H1 (cell line): ENCODE results near the gene SLC17A5. TPM values are rescaled to one million over a fixed set of nuclear protein-coding genes. Genes with fewer than 3 reads are reported as not detected.
"Not testable (repeated sequence)": the region's sequence is repeated elsewhere in the genome, so short reads cannot be mapped to it uniquely, and the experiment has no call there.

Experiments
- CTCF ChIA-PET: fragments of 300-600 bp; sonication (Branson Sonifier 250); formaldehyde crosslinking; loops from one replicate; lab custom pipeline; 2021; ENCODE audit not compliant: partially characterized antibody; lab: Charles Lee
- POLR2A ChIA-PET: fragments of 300-600 bp; sonication (Branson Sonifier 250); formaldehyde crosslinking; loops from one replicate; lab custom pipeline; 2021; ENCODE audit warnings: inconsistent platforms; ENCODE audit not compliant: partially characterized antibody; lab: Charles Lee
- DNase-seq, 2 experiments: peaks; one replicate each; pipeline versions ENCODE4 v3.0.0 to v3.0.0-alpha.2; 2010 to 2022; ENCODE audit warnings: low spot score in 2 of 2, low read depth in 1 of 2, mixed read lengths in 1 of 2
- FAIRE-seq: peaks from 2 replicates; lab custom pipeline; 2011; peaks lifted over from hg19 to GRCh38; lab: Jason Lieb, UNC
- H2AFZ ChIP-seq: 2 replicates; pipeline ENCODE4 v1.8.1; 2012; ENCODE audit warnings: low read length, inconsistent platforms
- H2AK5ac ChIP-seq: 2 replicates; pipeline ENCODE4 v1.6.1; 2013; ENCODE audit warnings: low read depth, low read length
- H2BK120ac ChIP-seq: replicated peaks from 2 replicates; pipeline ENCODE3; 2013; ENCODE audit warnings: low read depth, low read length, inconsistent platforms
- H2BK12ac ChIP-seq: 2 replicates; pipeline ENCODE4 v1.6.1; 2013; ENCODE audit warnings: low read depth, low read length
- H2BK15ac ChIP-seq: 2 replicates; pipeline ENCODE4 v1.6.1; 2013; ENCODE audit warnings: low read length
- H2BK20ac ChIP-seq: 2 replicates; pipeline ENCODE4 v1.6.1; 2013; ENCODE audit warnings: low read length
- H2BK5ac ChIP-seq: 2 replicates; pipeline ENCODE4 v1.6.1; 2013; ENCODE audit warnings: low read depth, low read length
- H3K14ac ChIP-seq: 2 replicates; pipeline ENCODE4 v1.6.1; 2013; ENCODE audit warnings: inconsistent platforms; ENCODE audit not compliant: insufficient read length
- H3K18ac ChIP-seq: 2 replicates; pipeline ENCODE4 v1.6.1; 2013; ENCODE audit warnings: low read length; ENCODE audit errors: extremely low read depth
- H3K23ac ChIP-seq: 2 replicates; pipeline ENCODE4 v1.6.1; 2013; ENCODE audit warnings: inconsistent platforms; ENCODE audit not compliant: insufficient read length
- H3K23me2 ChIP-seq: 2 replicates; pipeline ENCODE4 v1.6.1; 2013; ENCODE audit warnings: low read depth, low read length
- H3K27ac ChIP-seq: 2 replicates; pipeline ENCODE4 v1.6.1; 2011; ENCODE audit warnings: low read depth, low read length, inconsistent platforms
- H3K27me3 ChIP-seq, 4 experiments: replicated peaks in 1 of 4; 1 replicate in 1 of 4; 2 replicates in 3 of 4; pipeline versions ENCODE4 v1.6.1 to v1.8.1; 2011 to 2013; ENCODE audit warnings: low read length in 3 of 4, mild to moderate bottlenecking in 3 of 4, inconsistent platforms in 2 of 4, mixed read lengths in 2 of 4, moderate library complexity in 1 of 4; ENCODE audit not compliant: control insufficient read depth in 3 of 4, insufficient read depth in 3 of 4; ENCODE audit errors: extremely low read depth in 1 of 4
- H3K36me3 ChIP-seq, 4 experiments: 2 replicates each; pipeline versions ENCODE4 v1.6.1 to v1.8.1; 2011 to 2013; ENCODE audit warnings: mild to moderate bottlenecking in 4 of 4, low read length in 3 of 4, moderate library complexity in 2 of 4, control low read depth in 1 of 4, inconsistent platforms in 1 of 4; ENCODE audit not compliant: insufficient read depth in 4 of 4, control insufficient read depth in 2 of 4
- H3K4ac ChIP-seq: replicated peaks from 2 replicates; pipeline ENCODE3; 2013; ENCODE audit warnings: low read length, low read depth, mixed read lengths, inconsistent platforms; ENCODE audit not compliant: insufficient read length
- H3K4me1 ChIP-seq, 4 experiments: replicated peaks in 1 of 4; 1 replicate in 1 of 4; 2 replicates in 3 of 4; pipeline versions ENCODE4 v1.6.1 to v1.8.1; 2011 to 2013; ENCODE audit warnings: low read length in 3 of 4, inconsistent platforms in 2 of 4, mixed read lengths in 1 of 4; ENCODE audit not compliant: insufficient read depth in 4 of 4, control insufficient read depth in 3 of 4
- H3K4me2 ChIP-seq, 2 experiments: 2 replicates each; pipeline versions ENCODE4 v1.6.1 to v1.8.1; 2011 to 2013; ENCODE audit warnings: low read depth in 2 of 2, low read length in 2 of 2, control low read depth in 1 of 2, inconsistent platforms in 1 of 2, mild to moderate bottlenecking in 1 of 2; ENCODE audit not compliant: insufficient read depth in 1 of 2
- H3K4me3 ChIP-seq, 4 experiments: fragments of 200-600, 300-600 bp in 1 of 4; sonication (generic), shearing (Covaris generic), sonication (Bioruptor Twin) in 1 of 4; 2 replicates each; pipeline versions ENCODE4 v1.5.1 to v1.8.1; 2011 to 2016; ENCODE audit warnings: low read length in 4 of 4, low read depth in 3 of 4, control low read depth in 2 of 4, inconsistent platforms in 2 of 4, mild to moderate bottlenecking in 2 of 4, mixed read lengths in 1 of 4, moderate library complexity in 1 of 4; ENCODE audit not compliant: insufficient read depth in 2 of 4; ENCODE audit errors: extremely low read depth in 1 of 4
- H3K56ac ChIP-seq: replicated peaks from 2 replicates; pipeline ENCODE3; 2013; ENCODE audit warnings: low read depth, mild to moderate bottlenecking, mixed read lengths, low read length, inconsistent platforms; ENCODE audit not compliant: insufficient read length
- H3K79me1 ChIP-seq: 2 replicates; pipeline ENCODE4 v1.6.1; 2013; ENCODE audit warnings: low read depth, low read length, control low read depth
- H3K79me2 ChIP-seq, 2 experiments: 2 replicates each; pipeline versions ENCODE4 v1.6.1 to v1.8.1; 2012 to 2013; ENCODE audit warnings: low read length in 2 of 2, mild to moderate bottlenecking in 2 of 2, inconsistent platforms in 1 of 2; ENCODE audit not compliant: insufficient read depth in 2 of 2, control insufficient read depth in 1 of 2
- H3K9ac ChIP-seq, 4 experiments: replicated peaks in 1 of 4; 1 replicate in 1 of 4; 2 replicates in 3 of 4; pipeline versions ENCODE4 v1.6.1 to v1.8.1; 2011 to 2013; ENCODE audit warnings: low read depth in 3 of 4, low read length in 3 of 4, control low read depth in 2 of 4, mild to moderate bottlenecking in 2 of 4, moderate library complexity in 2 of 4, inconsistent platforms in 1 of 4; ENCODE audit errors: extremely low read depth in 1 of 4
- H3K9me3 ChIP-seq, 2 experiments: 2 replicates each; pipeline versions ENCODE4 v1.6.1 to v1.8.1; 2012 to 2013; ENCODE audit warnings: mild to moderate bottlenecking in 2 of 2, moderate library complexity in 2 of 2, control low read depth in 1 of 2, inconsistent platforms in 1 of 2, low read depth in 1 of 2, low read length in 1 of 2, mixed read lengths in 1 of 2; ENCODE audit not compliant: insufficient read depth in 2 of 2
- H4K20me1 ChIP-seq, 2 experiments: replicated peaks in 1 of 2; 2 replicates each; pipeline versions ENCODE3 to v1.8.1; 2011 to 2013; ENCODE audit warnings: inconsistent platforms in 2 of 2, low read length in 2 of 2, mild to moderate bottlenecking in 1 of 2; ENCODE audit not compliant: insufficient read depth in 2 of 2, control insufficient read depth in 1 of 2
- H4K5ac ChIP-seq: 2 replicates; pipeline ENCODE4 v1.6.1; 2013; ENCODE audit warnings: low read length, low read depth, mixed read lengths, inconsistent platforms; ENCODE audit not compliant: insufficient read length
- H4K8ac ChIP-seq: 2 replicates; pipeline ENCODE4 v1.8.0; 2013; ENCODE audit warnings: mild to moderate bottlenecking, moderate library complexity, low read length, inconsistent platforms; ENCODE audit not compliant: insufficient read depth; ENCODE audit errors: extremely low read depth
- H4K91ac ChIP-seq: replicated peaks from 2 replicates; pipeline ENCODE3; 2013; ENCODE audit warnings: low read length, mixed read lengths, inconsistent platforms; ENCODE audit not compliant: insufficient read length
- CBX5 ChIP-seq: fragments of 300-800, 300-1000 bp; sonication (generic); IDR thresholded peaks from 2 replicates; pipeline ENCODE4 v1.7.1; 2016; ENCODE audit warnings: antibody characterized with exemption, low read length, low read depth
- E2F6 ChIP-seq: IDR thresholded peaks from 2 replicates; pipeline ENCODE4 v1.6.1; 2012; ENCODE audit warnings: inconsistent platforms
- FOSL1 ChIP-seq: IDR thresholded peaks from 2 replicates; pipeline ENCODE4 v1.6.1; 2011; ENCODE audit warnings: mild to moderate bottlenecking, low read depth, low read length, moderate library complexity; ENCODE audit not compliant: insufficient read depth
- JUN ChIP-seq: IDR thresholded peaks from 2 replicates; pipeline ENCODE4 v1.6.1; 2011; ENCODE audit warnings: low read depth, mild to moderate bottlenecking, improper control_type of control experiment, low read length
- KDM4A ChIP-seq: IDR thresholded peaks from one replicate; pipeline ENCODE4 v1.7.1; 2012; ENCODE audit warnings: low read depth, mild to moderate bottlenecking, moderate library complexity, low read length, inconsistent platforms; ENCODE audit not compliant: severe bottlenecking
- MAX ChIP-seq: IDR thresholded peaks from 2 replicates; pipeline ENCODE4 v1.6.1; 2012; ENCODE audit warnings: inconsistent platforms
- POU5F1 ChIP-seq: IDR thresholded peaks from 2 replicates; pipeline ENCODE4 v1.6.1; 2011; ENCODE audit warnings: low read depth, mild to moderate bottlenecking, low read length, moderate library complexity
- SP1 ChIP-seq: IDR thresholded peaks from 2 replicates; pipeline ENCODE4 v1.6.1; 2011; ENCODE audit warnings: low read depth, low read length
- SUZ12 ChIP-seq: fragments of 200-600 bp; sonication (generic); IDR thresholded peaks from 2 replicates; pipeline ENCODE4 v1.6.1; 2012; ENCODE audit warnings: mild to moderate bottlenecking, inconsistent platforms, low read length, moderate library complexity, mixed read lengths
- WGBS, 2 experiments: shearing (Covaris generic) in 1 of 2; methylation state at CpG; one replicate each; pipeline versions ENCODE4 v1.1.6 to v1.1.7; 2013 to 2015; ENCODE audit warnings: low lambda C conversion rate in 2 of 2, mixed read lengths in 2 of 2, inconsistent platforms in 1 of 2, low coverage in 1 of 2, missing lambda C conversion rate in 1 of 2; ENCODE audit not compliant: insufficient replicate concordance in 2 of 2, insufficient coverage in 1 of 2, insufficient read length in 1 of 2; ENCODE audit errors: extremely low coverage in 1 of 2, missing lambda C conversion rate in 1 of 2; 5-methylcytosine and 5-hydroxymethylcytosine counted together
- polyA plus RNA-seq, 7 experiments: library from polyadenylated mRNA; depleted of rRNA in 3 of 7; stranded (reverse) in 5 of 7; unstranded in 2 of 7; fragments of >200 nt in 5 of 7; fragments of 200-250 nt in 2 of 7; gene quantifications; 1 replicate in 5 of 7; 2 replicates in 1 of 7; 4 replicates in 1 of 7; pipeline versions ENCODE4 v1.2.1 to v1.2.3, GENCODE V29; 2011 to 2013; ENCODE audit warnings: missing spikeins in 2 of 7, mixed read lengths in 2 of 7
- total RNA-seq: library from RNA; stranded (reverse); fragmentation: NEBNext Ultra II Directional; extraction: Animal tissue kit (Norgen Biotek cat#: 25700); gene quantifications from 2 replicates; pipeline ENCODE4 v1.2.1, GENCODE V29; 2021

The SLC17A5 gene
- total and polyA plus RNA-seq, 2 of the 8 experiments (the other 6 are each of a cell fraction or from before 2014, with no cell fraction given), result 11.0 to 11.9 TPM

- no peak for TF ChIP-seq KDM4A
- TF ChIP-seq JUN, result no peak
- no peak for TF ChIP-seq POU5F1
- 0 out of 2 replicates have a peak, but pooled peaks have one; percentile 16 for TF ChIP-seq E2F6
- TF ChIP-seq SUZ12, result no peak
- no peak for TF ChIP-seq CBX5
- TF ChIP-seq SP1, result no peak
- TF ChIP-seq MAX, result peak; percentile 43; the same call in 1 of the 2 replicates
- no peak for TF ChIP-seq FOSL1
Observed at GRCh38 chr6:73566954-73567591, 86.7 kb downstream of the SLC17A5 start (continued).

GRCh38 chr6:73566486-73566871, 87.3 kb downstream of the SLC17A5 start:
- not testable (repeated sequence) for H2AFZ ChIP-seq, DNase-seq, H4K20me1 ChIP-seq, H4K5ac ChIP-seq, FAIRE-seq, H4K8ac ChIP-seq, H3K79me1 ChIP-seq, H3K56ac ChIP-seq, H3K27me3 ChIP-seq, H3K4ac ChIP-seq, H3K9me3 ChIP-seq, H3K4me2 ChIP-seq, H3K36me3 ChIP-seq, H3K23me2 ChIP-seq, H3K4me3 ChIP-seq, H3K9ac ChIP-seq, H2BK15ac ChIP-seq, H3K23ac ChIP-seq, H2BK120ac ChIP-seq, H3K14ac ChIP-seq, H3K79me2 ChIP-seq
- 61% methylated on average over 2 of the region's 2 CpGs; no CpG with 5 or more reads in 1 of the 2 experiments for WGBS, 2 experiments
- H2AK5ac ChIP-seq, result peak overlapping the region; percentile 29; the same call in 1 of the 2 replicates
- H4K91ac ChIP-seq, result peak overlapping the region; percentile 75
- peak overlapping the region; percentile 53; the same call in 1 of the 2 replicates for H3K18ac ChIP-seq
- H3K27ac ChIP-seq, result peak overlapping the region; percentile 31; the same call in 1 of the 2 replicates
- ChIA-PET CTCF (interaction anchor here (0.6 to 2.1 kb wide), 5 partner anchors 8 to 45 kb away, joined by 3 to 6 read pairs (median 5); no protein-coding TSS in a partner anchor), POLR2A (interaction anchor here (0.7 to 45.0 kb wide), 11 partner anchors 9 to 87 kb away, joined by 3 to 1482 read pairs (median 6); partner anchors contain the start of genes EEF1A1 and SLC17A5)
- peak overlapping the region; percentile 86 for H2BK12ac ChIP-seq
- peak overlapping the region; percentile 95; the same call in 1 of the 2 replicates for H2BK5ac ChIP-seq
- H2BK20ac ChIP-seq, result peak overlapping the region; percentile 28; the same call in 1 of the 2 replicates
- H3K4me1 ChIP-seq, result peaks cover 3 to 14% (median 10%) of the 10 kb centered on the region in 4 experiments; a peak in 5 of 7 replicates
